ENCODE results near the gene ZNF101. TPM values are rescaled to one million over a fixed set of nuclear protein-coding genes. Genes with fewer than 3 reads are reported as not detected.
A peak's percentile ranks its signal among the peaks of the same experiment; 100 is the strongest.

The ZNF101 gene
- total and polyA plus RNA-seq, 9 of the 15 experiments (the other 6 are each of a cell fraction or from before 2014, with no cell fraction given) = 9.6 to 20.3 (median 12.4) TPM

DNA sequence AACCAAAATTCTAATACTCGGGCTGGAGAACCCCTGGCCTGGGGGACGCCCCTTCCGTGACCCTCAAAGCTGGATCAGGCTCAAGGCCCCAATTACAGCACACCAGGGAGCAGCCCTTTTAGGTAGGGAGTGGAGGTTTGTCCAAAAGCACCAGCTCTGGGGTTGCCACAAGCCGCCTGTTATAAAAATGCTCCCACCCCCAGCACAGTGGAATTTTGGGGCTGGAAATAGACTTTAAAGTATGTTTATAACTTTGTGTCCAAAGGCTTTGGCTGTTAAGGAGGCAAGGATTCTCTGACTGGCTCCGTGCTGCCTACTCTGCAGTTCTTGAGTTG lies 24.6 kb upstream of the ZNF101 start:
- Histone ChIP-seq H3K27me3 (ENCODE audit: control insufficient read depth in 2 of 2, insufficient read depth in 2 of 2, low read length in 2 of 2) (no peaks in the 10 kb centered on the region), H3K9me1 (ENCODE audit: control insufficient read depth, insufficient read depth, low read length) (no peaks in the 10 kb centered on the region), H3K27ac (ENCODE audit: extremely low read depth, low read depth, low read length) (peak overlapping the region; percentile 75; the same call in 2 of the 3 replicates), H3K9ac (ENCODE audit: insufficient read depth in 1 of 2, low read depth in 2 of 2, low read length in 2 of 2) (peak overlapping the region; percentile 68 to 93; a peak in 3 of 4 replicates), H3K4me3 (peak overlapping the region; percentile 84), H4K20me1 (replicated peaks; ENCODE audit: control insufficient read depth, insufficient read depth, low read length) (no peaks in the 10 kb centered on the region), H3K9me3 (replicated peaks; ENCODE audit: control insufficient read depth, insufficient read depth, low read depth, low read length) (no peaks in the 10 kb centered on the region), H2AFZ (ENCODE audit: low read depth, low read length) (peak overlapping the region; percentile 83; the same call in 1 of the 2 replicates), H3K36me3 (ENCODE audit: control insufficient read depth, insufficient read depth, low read length) (peaks cover 43% of the 10 kb centered on the region; the same call in 2 of the 3 replicates), H3K79me2 (ENCODE audit: control insufficient read depth, insufficient read depth, low read length) (peaks cover 3% of the 10 kb centered on the region; the same call in 1 of the 3 replicates), H3K4me1 (replicated peaks in 1 of 2; ENCODE audit: control insufficient read depth in 2 of 2, insufficient read depth in 2 of 2, low read length in 2 of 2) (peaks cover 3 to 18% of the 10 kb centered on the region in 2 experiments; a peak in 3 of 5 replicates), H3K4me2 (ENCODE audit: insufficient read depth, low read length) (peak overlapping the region; percentile 85)
- CTCF ChIA-PET (ENCODE audit: low intra/inter-chr PET ratio) = interaction anchor here (0.7 to 1.8 kb wide), 2 partner anchors 111 to 749 kb away, joined by 3 to 30 read pairs; no protein-coding TSS in a partner anchor
- in situ Hi-C loops (cut with MboI) = loop anchor here (25.0 kb wide), 1 partner anchor 107 kb away; the partner anchor contains the start of genes CILP2 and YJEFN3
- DNase-seq (ENCODE audit: extremely low read depth in 1 of 4, low spot score in 3 of 4) (no peak), ATAC-seq (peak; percentile 2; the same call in 1 of the 3 replicates), FAIRE-seq (no peak)
- POLR2A ChIA-PET = interaction anchor here (0.5 to 0.7 kb wide), 2 partner anchors 18 to 471 kb away, joined by 3 to 5 read pairs; no protein-coding TSS in a partner anchor
- WGBS (ENCODE audit: insufficient coverage, low coverage, missing lambda C conversion rate) = 12% methylated on average over 5 of the region's 5 CpGs
- intact Hi-C loops (cut with micrococcal nuclease) = loop anchor here (5.0 kb wide), 1 partner anchor 92 kb away; no protein-coding TSS in a partner anchor
- BruUV-seq (replicated peaks) = no TSS peak
- TF ChIP-seq, protein P1, sequence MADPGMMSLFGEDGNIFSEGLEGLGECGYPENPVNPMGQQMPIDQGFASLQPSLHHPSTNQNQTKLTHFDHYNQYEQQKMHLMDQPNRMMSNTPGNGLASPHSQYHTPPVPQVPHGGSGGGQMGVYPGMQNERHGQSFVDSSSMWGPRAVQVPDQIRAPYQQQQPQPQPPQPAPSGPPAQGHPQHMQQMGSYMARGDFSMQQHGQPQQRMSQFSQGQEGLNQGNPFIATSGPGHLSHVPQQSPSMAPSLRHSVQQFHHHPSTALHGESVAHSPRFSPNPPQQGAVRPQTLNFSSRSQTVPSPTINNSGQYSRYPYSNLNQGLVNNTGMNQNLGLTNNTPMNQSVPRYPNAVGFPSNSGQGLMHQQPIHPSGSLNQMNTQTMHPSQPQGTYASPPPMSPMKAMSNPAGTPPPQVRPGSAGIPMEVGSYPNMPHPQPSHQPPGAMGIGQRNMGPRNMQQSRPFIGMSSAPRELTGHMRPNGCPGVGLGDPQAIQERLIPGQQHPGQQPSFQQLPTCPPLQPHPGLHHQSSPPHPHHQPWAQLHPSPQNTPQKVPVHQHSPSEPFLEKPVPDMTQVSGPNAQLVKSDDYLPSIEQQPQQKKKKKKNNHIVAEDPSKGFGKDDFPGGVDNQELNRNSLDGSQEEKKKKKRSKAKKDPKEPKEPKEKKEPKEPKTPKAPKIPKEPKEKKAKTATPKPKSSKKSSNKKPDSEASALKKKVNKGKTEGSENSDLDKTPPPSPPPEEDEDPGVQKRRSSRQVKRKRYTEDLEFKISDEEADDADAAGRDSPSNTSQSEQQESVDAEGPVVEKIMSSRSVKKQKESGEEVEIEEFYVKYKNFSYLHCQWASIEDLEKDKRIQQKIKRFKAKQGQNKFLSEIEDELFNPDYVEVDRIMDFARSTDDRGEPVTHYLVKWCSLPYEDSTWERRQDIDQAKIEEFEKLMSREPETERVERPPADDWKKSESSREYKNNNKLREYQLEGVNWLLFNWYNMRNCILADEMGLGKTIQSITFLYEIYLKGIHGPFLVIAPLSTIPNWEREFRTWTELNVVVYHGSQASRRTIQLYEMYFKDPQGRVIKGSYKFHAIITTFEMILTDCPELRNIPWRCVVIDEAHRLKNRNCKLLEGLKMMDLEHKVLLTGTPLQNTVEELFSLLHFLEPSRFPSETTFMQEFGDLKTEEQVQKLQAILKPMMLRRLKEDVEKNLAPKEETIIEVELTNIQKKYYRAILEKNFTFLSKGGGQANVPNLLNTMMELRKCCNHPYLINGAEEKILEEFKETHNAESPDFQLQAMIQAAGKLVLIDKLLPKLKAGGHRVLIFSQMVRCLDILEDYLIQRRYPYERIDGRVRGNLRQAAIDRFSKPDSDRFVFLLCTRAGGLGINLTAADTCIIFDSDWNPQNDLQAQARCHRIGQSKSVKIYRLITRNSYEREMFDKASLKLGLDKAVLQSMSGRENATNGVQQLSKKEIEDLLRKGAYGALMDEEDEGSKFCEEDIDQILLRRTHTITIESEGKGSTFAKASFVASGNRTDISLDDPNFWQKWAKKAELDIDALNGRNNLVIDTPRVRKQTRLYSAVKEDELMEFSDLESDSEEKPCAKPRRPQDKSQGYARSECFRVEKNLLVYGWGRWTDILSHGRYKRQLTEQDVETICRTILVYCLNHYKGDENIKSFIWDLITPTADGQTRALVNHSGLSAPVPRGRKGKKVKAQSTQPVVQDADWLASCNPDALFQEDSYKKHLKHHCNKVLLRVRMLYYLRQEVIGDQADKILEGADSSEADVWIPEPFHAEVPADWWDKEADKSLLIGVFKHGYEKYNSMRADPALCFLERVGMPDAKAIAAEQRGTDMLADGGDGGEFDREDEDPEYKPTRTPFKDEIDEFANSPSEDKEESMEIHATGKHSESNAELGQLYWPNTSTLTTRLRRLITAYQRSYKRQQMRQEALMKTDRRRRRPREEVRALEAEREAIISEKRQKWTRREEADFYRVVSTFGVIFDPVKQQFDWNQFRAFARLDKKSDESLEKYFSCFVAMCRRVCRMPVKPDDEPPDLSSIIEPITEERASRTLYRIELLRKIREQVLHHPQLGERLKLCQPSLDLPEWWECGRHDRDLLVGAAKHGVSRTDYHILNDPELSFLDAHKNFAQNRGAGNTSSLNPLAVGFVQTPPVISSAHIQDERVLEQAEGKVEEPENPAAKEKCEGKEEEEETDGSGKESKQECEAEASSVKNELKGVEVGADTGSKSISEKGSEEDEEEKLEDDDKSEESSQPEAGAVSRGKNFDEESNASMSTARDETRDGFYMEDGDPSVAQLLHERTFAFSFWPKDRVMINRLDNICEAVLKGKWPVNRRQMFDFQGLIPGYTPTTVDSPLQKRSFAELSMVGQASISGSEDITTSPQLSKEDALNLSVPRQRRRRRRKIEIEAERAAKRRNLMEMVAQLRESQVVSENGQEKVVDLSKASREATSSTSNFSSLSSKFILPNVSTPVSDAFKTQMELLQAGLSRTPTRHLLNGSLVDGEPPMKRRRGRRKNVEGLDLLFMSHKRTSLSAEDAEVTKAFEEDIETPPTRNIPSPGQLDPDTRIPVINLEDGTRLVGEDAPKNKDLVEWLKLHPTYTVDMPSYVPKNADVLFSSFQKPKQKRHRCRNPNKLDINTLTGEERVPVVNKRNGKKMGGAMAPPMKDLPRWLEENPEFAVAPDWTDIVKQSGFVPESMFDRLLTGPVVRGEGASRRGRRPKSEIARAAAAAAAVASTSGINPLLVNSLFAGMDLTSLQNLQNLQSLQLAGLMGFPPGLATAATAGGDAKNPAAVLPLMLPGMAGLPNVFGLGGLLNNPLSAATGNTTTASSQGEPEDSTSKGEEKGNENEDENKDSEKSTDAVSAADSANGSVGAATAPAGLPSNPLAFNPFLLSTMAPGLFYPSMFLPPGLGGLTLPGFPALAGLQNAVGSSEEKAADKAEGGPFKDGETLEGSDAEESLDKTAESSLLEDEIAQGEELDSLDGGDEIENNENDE (IDR thresholded peaks at IDR 0.05; ENCODE audit: low read depth, low read length) = no peak
- no peak for TF ChIP-seq NBN (IDR thresholded peaks at IDR 0.05; ENCODE audit: low read depth)
- TF ChIP-seq ZNF76 (CRISPR knock-in tag; IDR thresholded peaks at IDR 0.05; ENCODE audit: borderline replicate concordance) = no peak
- TF ChIP-seq TFE3 (CRISPR knock-in tag; IDR thresholded peaks at IDR 0.05) = no peak
- TF ChIP-seq ZNF79 (CRISPR knock-in tag; IDR thresholded peaks at IDR 0.05; ENCODE audit: low read depth) = no peak
- 0 out of 2 replicates have a peak, but pooled peaks have one; percentile 8 for TF ChIP-seq USF1 (CRISPR knock-in tag; IDR thresholded peaks at IDR 0.05)
- TF ChIP-seq MAX (CRISPR knock-in tag; IDR thresholded peaks at IDR 0.05) = 0 out of 2 replicates have a peak, but pooled peaks have one; percentile 6
